Breast epithelium (tissue), 4 donors: Measurements from ENCODE around the gene U2AF2. TPM values are rescaled to one million over a fixed set of nuclear protein-coding genes. Genes with fewer than 3 reads are reported as not detected.

ENCODE experiments used
- DNase-seq, 2 donors: peaks; one replicate each; pipeline ENCODE4 v3.0.0-alpha.2; 2019; ENCODE audit warnings: low spot score in 2 of 2
- H3K27ac ChIP-seq, 2 donors: fragments of 200-600 bp; sonication (generic) in 1 of 2; one replicate each; pipeline ENCODE4 v1.5.1; 2016 to 2019; ENCODE audit warnings: mild to moderate bottlenecking in 1 of 2
- H3K27me3 ChIP-seq, 2 donors: fragments of 200-600 bp; sonication (generic) in 1 of 2; one replicate each; pipeline versions ENCODE4 v1.5.1 to v1.6.0; 2017 to 2019; ENCODE audit warnings: control low read depth in 1 of 2, mild to moderate bottlenecking in 1 of 2
- H3K36me3 ChIP-seq: fragments of 200-600 bp; one replicate; pipeline ENCODE4 v1.5.1; 2019
- H3K4me1 ChIP-seq, 2 donors: fragments of 200-600 bp; sonication (generic); one replicate each; pipeline ENCODE4 v1.5.1; 2016 to 2019; ENCODE audit warnings: control low read depth in 1 of 2
- H3K4me3 ChIP-seq, 3 donors: fragments of 200-600 bp; sonication (generic); 1 replicate in 2 of 3; 2 replicates in 1 of 3; pipeline ENCODE4 v1.5.1; 2016 to 2019; ENCODE audit warnings: mild to moderate bottlenecking in 3 of 3, moderate library complexity in 2 of 3
- H3K9me3 ChIP-seq, 2 donors: fragments of 200-600 bp; sonication (generic) in 1 of 2; one replicate each; pipeline ENCODE4 v1.5.1; 2016 to 2019; ENCODE audit warnings: control low read depth in 1 of 2
- POLR2A ChIP-seq: fragments of 450-650 bp; IDR thresholded peaks from one replicate; pipeline ENCODE4 v1.6.1; 2016; ENCODE audit warnings: antibody characterized with exemption, mild to moderate bottlenecking, moderate library complexity
- POLR2AphosphoS5 ChIP-seq, 3 donors: sonication (generic); formaldehyde crosslinking; IDR thresholded peaks; one replicate each; pipeline ENCODE4 v1.6.1; 2017; ENCODE audit warnings: antibody characterized with exemption in 3 of 3
- intact Hi-C: fragments of 100-400 bp; cut with DNase I; formaldehyde crosslinking; loops from one replicate; pipeline ENCODE4 v1.15.1; 2023; ENCODE audit warnings: low total_unique reads
- total RNA-seq, 3 donors: library from RNA; depleted of rRNA; stranded (reverse); fragments of >200 nt; gene quantifications; one replicate each; pipeline ENCODE4 v1.1.0, GENCODE V29; 2016
- TF ChIP-seq, protein P1 (sequence below), 3 donors: fragments of 450-650 bp; IDR thresholded peaks; one replicate each; pipeline ENCODE4 v1.5.1; 2016 to 2017; ENCODE audit warnings: antibody characterized with exemption in 3 of 3, mild to moderate bottlenecking in 3 of 3, moderate library complexity in 3 of 3

U2AF2 gene
- total RNA-seq, 3 donors from 2014 or later: 82.5 to 93.4 (median 85.3) TPM

DNA sequence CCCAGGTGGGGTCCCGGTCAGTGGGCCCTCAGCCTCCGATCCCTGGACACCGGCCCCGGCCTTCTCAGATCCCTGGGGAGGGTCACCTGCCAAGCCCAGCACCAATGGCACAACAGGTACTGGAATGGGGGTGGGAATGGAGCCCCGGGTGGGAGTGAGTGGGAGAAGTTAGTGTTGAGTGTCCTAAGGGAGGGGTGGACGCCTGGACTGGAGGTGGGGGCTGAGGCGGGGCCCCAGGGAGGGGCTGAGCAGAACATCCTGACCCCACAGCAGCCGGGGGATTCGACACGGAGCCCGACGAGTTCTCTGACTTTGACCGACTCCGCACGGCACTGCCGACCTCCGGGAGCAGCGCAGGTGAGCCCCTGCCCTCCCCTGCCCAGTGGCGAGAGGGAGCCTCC, 37.8 kb downstream of the U2AF2 start:
- H3K9me3 ChIP-seq: no peaks in the 10 kb centered on the region
- peaks cover 7% of the 10 kb centered on the region for H3K36me3 ChIP-seq
- no peaks in the 10 kb centered on the region for H3K27me3 ChIP-seq
- DNase-seq: peak in 1 of 2 donors; percentile 48
- no peak overlapping the region for H3K4me3 ChIP-seq
- no peak overlapping the region for H3K27ac ChIP-seq
- intact Hi-C loops: no loop called here
- no peaks in the 10 kb centered on the region for H3K4me1 ChIP-seq
- TF ChIP-seq POLR2AphosphoS5 (IDR thresholded peaks at IDR 0.05) (no peak), POLR2A (no peak)
- TF ChIP-seq, protein P1, sequence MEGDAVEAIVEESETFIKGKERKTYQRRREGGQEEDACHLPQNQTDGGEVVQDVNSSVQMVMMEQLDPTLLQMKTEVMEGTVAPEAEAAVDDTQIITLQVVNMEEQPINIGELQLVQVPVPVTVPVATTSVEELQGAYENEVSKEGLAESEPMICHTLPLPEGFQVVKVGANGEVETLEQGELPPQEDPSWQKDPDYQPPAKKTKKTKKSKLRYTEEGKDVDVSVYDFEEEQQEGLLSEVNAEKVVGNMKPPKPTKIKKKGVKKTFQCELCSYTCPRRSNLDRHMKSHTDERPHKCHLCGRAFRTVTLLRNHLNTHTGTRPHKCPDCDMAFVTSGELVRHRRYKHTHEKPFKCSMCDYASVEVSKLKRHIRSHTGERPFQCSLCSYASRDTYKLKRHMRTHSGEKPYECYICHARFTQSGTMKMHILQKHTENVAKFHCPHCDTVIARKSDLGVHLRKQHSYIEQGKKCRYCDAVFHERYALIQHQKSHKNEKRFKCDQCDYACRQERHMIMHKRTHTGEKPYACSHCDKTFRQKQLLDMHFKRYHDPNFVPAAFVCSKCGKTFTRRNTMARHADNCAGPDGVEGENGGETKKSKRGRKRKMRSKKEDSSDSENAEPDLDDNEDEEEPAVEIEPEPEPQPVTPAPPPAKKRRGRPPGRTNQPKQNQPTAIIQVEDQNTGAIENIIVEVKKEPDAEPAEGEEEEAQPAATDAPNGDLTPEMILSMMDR (IDR thresholded peaks at IDR 0.05): no peak

DNA sequence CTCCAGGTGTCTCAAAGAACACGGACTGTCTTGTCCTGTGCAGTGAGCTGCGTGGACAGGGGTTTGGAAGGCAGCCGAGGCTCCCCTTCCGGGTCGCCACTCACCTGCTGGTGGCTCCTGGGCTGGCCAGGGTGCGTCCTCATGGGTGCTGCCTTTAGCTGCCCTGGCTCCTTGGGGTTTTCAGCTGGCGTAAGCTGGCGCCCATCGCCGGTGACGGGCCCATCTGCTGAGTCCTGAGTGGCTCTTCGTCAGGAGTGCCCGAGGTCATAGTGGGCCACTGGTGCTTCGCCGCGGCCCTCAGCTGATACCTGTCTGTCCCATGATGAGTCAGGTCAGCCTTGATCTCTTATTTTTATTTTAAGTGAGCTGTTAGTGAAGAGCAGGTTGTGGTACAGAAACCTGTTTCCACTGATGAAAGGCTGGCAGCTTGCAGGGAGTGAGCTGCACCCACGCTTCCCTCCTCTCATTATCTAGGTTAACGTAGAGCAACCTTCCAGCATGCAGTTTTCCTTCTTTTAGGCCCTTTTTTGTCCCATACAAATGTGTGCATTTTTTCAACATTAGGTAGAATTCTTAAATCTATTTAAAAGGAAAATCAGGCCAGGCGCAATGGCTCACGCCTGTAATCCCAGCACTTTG, 38.6 kb downstream of the U2AF2 start:
- TF ChIP-seq POLR2AphosphoS5 (IDR thresholded peaks at IDR 0.05): no peak
- TF ChIP-seq POLR2A: no peak
- TF ChIP-seq, protein P1 (IDR thresholded peaks at IDR 0.05): no peak
- Histone ChIP-seq H3K4me1 (no peaks in the 10 kb centered on the region), H3K27me3 (no peaks in the 10 kb centered on the region), H3K9me3 (no peaks in the 10 kb centered on the region), H3K36me3 (peaks cover 7% of the 10 kb centered on the region), H3K4me3 (no peak overlapping the region), H3K27ac (no peak overlapping the region)
- intact Hi-C loops: no loop called here
- peak in 1 of 2 donors; percentile 28 for DNase-seq

DNA sequence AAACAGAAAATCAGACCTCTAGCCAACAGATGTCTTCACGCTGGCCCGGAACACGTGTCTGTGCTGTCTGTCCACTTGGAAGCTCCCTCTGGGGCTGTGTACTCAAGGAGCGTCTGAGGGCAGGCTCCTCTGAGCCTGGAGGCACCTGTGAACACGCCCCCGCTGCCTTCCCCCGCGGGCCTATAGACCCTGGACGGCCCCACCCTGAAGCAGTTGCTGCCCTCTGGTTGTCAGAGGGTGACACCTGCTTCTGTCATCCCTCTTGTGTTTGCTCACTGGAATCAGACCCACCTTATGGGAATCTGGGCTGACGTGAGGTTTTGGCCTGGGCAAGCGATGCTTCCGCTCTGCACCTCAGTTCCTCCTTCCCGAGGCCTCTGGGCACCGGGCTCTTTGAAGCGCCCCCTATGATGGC, 39.4 kb downstream of the U2AF2 start:
- no peak overlapping the region for H3K27ac ChIP-seq
- H3K36me3 ChIP-seq: peaks cover 7% of the 10 kb centered on the region
- no peaks in the 10 kb centered on the region for H3K27me3 ChIP-seq
- H3K4me1 ChIP-seq: no peaks in the 10 kb centered on the region
- no peak overlapping the region for H3K4me3 ChIP-seq
- H3K9me3 ChIP-seq: no peaks in the 10 kb centered on the region
- TF ChIP-seq POLR2A (no peak), POLR2AphosphoS5 (IDR thresholded peaks at IDR 0.05) (no peak)
- TF ChIP-seq, protein P1 (IDR thresholded peaks at IDR 0.05): no peak
- intact Hi-C loops: no loop called here
- DNase-seq: peak in 1 of 2 donors; percentile 45

DNA sequence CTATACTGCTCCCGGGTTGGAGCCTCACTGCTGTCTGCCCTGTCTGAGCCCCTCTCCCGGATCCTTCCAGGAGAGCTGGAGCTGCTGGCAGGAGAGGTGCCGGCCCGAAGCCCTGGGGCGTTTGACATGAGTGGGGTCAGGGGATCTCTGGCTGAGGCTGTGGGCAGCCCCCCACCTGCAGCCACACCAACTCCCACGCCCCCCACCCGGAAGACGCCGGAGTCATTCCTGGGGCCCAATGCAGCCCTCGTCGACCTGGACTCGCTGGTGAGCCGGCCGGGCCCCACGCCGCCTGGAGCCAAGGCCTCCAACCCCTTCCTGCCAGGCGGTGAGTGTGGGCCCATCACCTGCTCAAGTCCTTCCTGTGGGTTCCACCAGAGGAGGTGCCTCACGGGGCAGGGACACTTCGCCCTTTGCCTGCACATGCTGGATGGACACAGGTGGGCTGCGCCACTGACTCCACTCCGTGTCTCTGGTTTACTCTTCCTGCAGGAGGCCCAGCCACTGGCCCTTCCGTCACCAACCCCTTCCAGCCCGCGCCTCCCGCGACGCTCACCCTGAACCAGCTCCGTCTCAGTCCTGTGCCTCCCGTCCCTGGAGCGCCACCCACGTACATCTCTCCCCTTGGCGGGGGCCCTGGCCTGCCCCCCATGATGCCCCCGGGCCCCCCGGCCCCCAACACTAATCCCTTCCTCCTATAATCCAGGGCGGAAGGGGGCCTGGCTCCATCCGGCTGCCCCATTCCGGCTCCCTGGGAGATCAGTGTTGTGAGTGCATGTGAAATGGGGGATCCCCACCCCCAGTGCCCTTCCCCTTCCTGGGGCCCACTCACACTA, 40.0 kb downstream of the U2AF2 start:
- H3K27me3 ChIP-seq: no peaks in the 10 kb centered on the region
- no peaks in the 10 kb centered on the region for H3K9me3 ChIP-seq
- intact Hi-C loops: no loop called here
- peaks cover 4% of the 10 kb centered on the region for H3K36me3 ChIP-seq
- H3K4me1 ChIP-seq: no peaks in the 10 kb centered on the region
- no peak overlapping the region for H3K4me3 ChIP-seq
- TF ChIP-seq, protein P1 (IDR thresholded peaks at IDR 0.05): no peak
- TF ChIP-seq POLR2AphosphoS5 (IDR thresholded peaks at IDR 0.05) (no peak), POLR2A (no peak)
- no peak overlapping the region for H3K27ac ChIP-seq
- DNase-seq: peak in 1 of 2 donors; percentile 49
